ENCODE measurements around the gene DIAPH2. TPM values are rescaled to one million over a fixed set of nuclear protein-coding genes. Genes with fewer than 3 reads are reported as not detected.

Gene DIAPH2
- total RNA-seq, 1 experiment from 2014 or later, result 10.9 TPM

GRCh38 chrX:97629597-97629985 is 944.9 kb downstream of the DIAPH2 start:
- BruUV-seq (replicated peaks), result no TSS peak
- no peak overlapping the region for H3K27ac ChIP-seq (ENCODE audit: low read depth, low read length)
- H3K9me2 ChIP-seq (ENCODE audit: insufficient read depth), result no peaks in the 10 kb centered on the region
- no peaks in the 10 kb centered on the region for H3K9me3 ChIP-seq (ENCODE audit: control insufficient read depth in 1 of 2, insufficient read depth in 1 of 2, low read depth in 1 of 2, low read length in 2 of 2)
- no peak overlapping the region for H3K4me3 ChIP-seq (replicated peaks in 1 of 2; ENCODE audit: low read depth in 1 of 2, low read length in 2 of 2)
- H2AFZ ChIP-seq (ENCODE audit: low read depth, low read length, poor library complexity, severe bottlenecking), result no peak overlapping the region
- no peak for DNase-seq (ENCODE audit: low read depth, low spot score)
- H3K36me3 ChIP-seq (ENCODE audit: control insufficient read depth in 1 of 2, insufficient read depth in 2 of 2, low read length in 2 of 2), result no peaks in the 10 kb centered on the region
- H3K9ac ChIP-seq (ENCODE audit: low read length), result no peak overlapping the region
- intact Hi-C loops (cut with micrococcal nuclease), result no loop called here
- no peak overlapping the region for H3K4me2 ChIP-seq (ENCODE audit: low read length)
- no peaks in the 10 kb centered on the region for H3K27me3 ChIP-seq (ENCODE audit: insufficient read depth, low read length)
- no peaks in the 10 kb centered on the region for H3K79me2 ChIP-seq (ENCODE audit: insufficient read depth, low read length)
- ChIA-PET POLR2A (no interaction called here), CTCF (no interaction called here), RAD21 (ENCODE audit: low non-redundant PET in 1 of 2, low total read pairs in 2 of 2, uncharacterized antibody in 2 of 2, unreplicated experiment in 2 of 2) (no interaction called here)
- no peaks in the 10 kb centered on the region for H3K4me1 ChIP-seq (ENCODE audit: control insufficient read depth in 1 of 2, insufficient read depth in 2 of 2, low read length in 2 of 2)
- H4K20me1 ChIP-seq (ENCODE audit: insufficient read depth), result no peaks in the 10 kb centered on the region
- no peak for ATAC-seq
- TF ChIP-seq TCF7L2 (IDR thresholded peaks at IDR 0.05; ENCODE audit: borderline replicate concordance, extremely low read depth, insufficient read depth, insufficient read length) (no peak), POLR2AphosphoS5 (IDR thresholded peaks at IDR 0.05; ENCODE audit: low read depth, low read length) (no peak), ZBTB33 (IDR thresholded peaks at IDR 0.05; ENCODE audit: extremely low read depth, insufficient replicate concordance, low read length) (no peak), REST (IDR thresholded peaks at IDR 0.05; ENCODE audit: low read depth) (no peak), ZFX (IDR thresholded peaks at IDR 0.05) (no peak)

Data from HCT116 (cell line).